ENCODE measurements around the gene CD81. TPM values are rescaled to one million over a fixed set of nuclear protein-coding genes. Genes with fewer than 3 reads are reported as not detected.

CD81 gene
- total and polyA plus RNA-seq, 2 donors from 2014 or later: 827 to 950 TPM

GRCh38 chr11:2402890-2403645, 26.0 kb downstream of the CD81 start:
- Histone ChIP-seq H3K27me3 (ENCODE audit: control insufficient read depth, insufficient read depth, low read length) (no peaks in the 10 kb centered on the region), H3K4me3 (ENCODE audit: low read length in 3 of 3) (no peak overlapping the region), H3K9me3 (ENCODE audit: control insufficient read depth in 2 of 3, insufficient read depth in 1 of 3, low read length in 3 of 3) (no peaks in the 10 kb centered on the region), H3K4me1 (ENCODE audit: control insufficient read depth in 2 of 3, insufficient read depth in 2 of 3, low read depth in 1 of 3, low read length in 3 of 3) (peaks cover 0 to 22% (median 10%) of the 10 kb centered on the region in 3 donors), H3K27ac (ENCODE audit: low read depth in 2 of 2, low read length in 2 of 2) (no peak overlapping the region), H3K36me3 (ENCODE audit: control insufficient read depth in 2 of 3, insufficient read depth in 3 of 3, low read length in 3 of 3) (peaks cover 0 to 10% (median 2%) of the 10 kb centered on the region in 3 donors), H3K9ac (ENCODE audit: low read length in 3 of 3) (no peak overlapping the region)
- DNase-seq (no peak), FAIRE-seq (no peak)
- no peak for TF ChIP-seq CTCF (IDR thresholded peaks at IDR 0.05; ENCODE audit: borderline replicate concordance, extremely low read depth, insufficient read depth)
- intact Hi-C loops (cut with DNase I): no loop called here

GRCh38 chr11:2404735-2405196, 27.7 kb downstream of the CD81 start:
- no peaks in the 10 kb centered on the region for H3K9me3 ChIP-seq (ENCODE audit: control insufficient read depth in 2 of 3, insufficient read depth in 1 of 3, low read length in 3 of 3)
- peaks cover 0 to 10% (median 0%) of the 10 kb centered on the region in 3 donors for H3K36me3 ChIP-seq (ENCODE audit: control insufficient read depth in 2 of 3, insufficient read depth in 3 of 3, low read length in 3 of 3)
- no peaks in the 10 kb centered on the region for H3K27me3 ChIP-seq (ENCODE audit: control insufficient read depth, insufficient read depth, low read length)
- no peak overlapping the region for H3K27ac ChIP-seq (ENCODE audit: low read depth in 2 of 2, low read length in 2 of 2)
- H3K4me1 ChIP-seq (ENCODE audit: control insufficient read depth in 2 of 3, insufficient read depth in 2 of 3, low read depth in 1 of 3, low read length in 3 of 3): peaks cover 0 to 12% (median 5%) of the 10 kb centered on the region in 3 donors
- no peak overlapping the region for H3K4me3 ChIP-seq (ENCODE audit: low read length in 3 of 3)
- no peak for TF ChIP-seq CTCF (IDR thresholded peaks at IDR 0.05; ENCODE audit: borderline replicate concordance, extremely low read depth, insufficient read depth)
- FAIRE-seq: no peak
- intact Hi-C loops (cut with DNase I): no loop called here
- no peak overlapping the region for H3K9ac ChIP-seq (ENCODE audit: low read length in 3 of 3)
- no peak for DNase-seq

- H3K27me3 ChIP-seq (ENCODE audit: control insufficient read depth, insufficient read depth, low read length): no peaks in the 10 kb centered on the region
- no peak for TF ChIP-seq CTCF (IDR thresholded peaks at IDR 0.05; ENCODE audit: borderline replicate concordance, extremely low read depth, insufficient read depth)
- peaks cover 0 to 8% (median 2%) of the 10 kb centered on the region in 3 donors for H3K4me1 ChIP-seq (ENCODE audit: control insufficient read depth in 2 of 3, insufficient read depth in 2 of 3, low read depth in 1 of 3, low read length in 3 of 3)
- H3K4me3 ChIP-seq (ENCODE audit: low read length in 3 of 3): no peak overlapping the region
- FAIRE-seq (no peak), DNase-seq (peak in 4 of 5 donors; percentile 86 to 93 (median 90))
- intact Hi-C loops (cut with DNase I): no loop called here
- H3K36me3 ChIP-seq (ENCODE audit: control insufficient read depth in 2 of 3, insufficient read depth in 3 of 3, low read length in 3 of 3): peaks cover 0 to 10% (median 0%) of the 10 kb centered on the region in 3 donors
- no peak overlapping the region for H3K27ac ChIP-seq (ENCODE audit: low read depth in 2 of 2, low read length in 2 of 2)
- H3K9me3 ChIP-seq (ENCODE audit: control insufficient read depth in 2 of 3, insufficient read depth in 1 of 3, low read length in 3 of 3): no peaks in the 10 kb centered on the region
- H3K9ac ChIP-seq (ENCODE audit: low read length in 3 of 3): no peak overlapping the region
These were observed 29.3 kb downstream of the CD81 start for GRCh38 chr11:2406451-2406850.

All from kidney (tissue), 14 donors.